MM.1S (cell line): ENCODE results near the gene VGLL3.
"Not testable (repeated sequence)": the region's sequence is repeated elsewhere in the genome, so short reads cannot be mapped to it uniquely, and the experiment has no call there.

Experiments used
- EZH2 ChIP-seq: fragments of 300-600 bp; sonication (generic); optimal IDR thresholded peaks from 2 replicates; pipeline ENCODE3; 2017; ENCODE audit warnings: low read depth, mild to moderate bottlenecking, antibody characterized with exemption, low read length, mixed read lengths
- TF ChIP-seq, protein P1 (sequence below): fragments of 300-600 bp; sonication (generic); IDR thresholded peaks from 2 replicates; pipeline ENCODE4 v1.5.1; 2016; ENCODE audit warnings: antibody characterized with exemption, low read length, mixed read lengths

DNA sequence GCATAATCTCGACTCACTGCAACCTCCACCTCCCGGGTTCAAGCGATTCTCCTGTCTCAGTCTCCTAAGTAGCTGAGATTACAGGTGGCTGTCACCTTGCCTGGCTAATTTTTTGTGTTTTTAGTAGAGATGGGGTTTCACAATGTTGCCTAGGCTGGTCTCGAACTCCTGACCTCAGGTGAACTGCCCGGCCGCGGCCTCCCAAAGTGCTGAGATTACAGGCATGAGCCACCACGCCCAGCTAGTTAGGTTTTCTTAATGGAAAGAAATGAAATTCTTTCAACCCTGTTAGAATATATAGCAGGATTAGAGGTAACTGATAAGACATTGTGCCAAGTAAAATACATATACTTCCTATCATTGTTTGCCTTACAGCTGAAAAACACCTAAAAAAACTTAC lies 16.8 kb downstream of the VGLL3 start:
- TF ChIP-seq, protein P1, sequence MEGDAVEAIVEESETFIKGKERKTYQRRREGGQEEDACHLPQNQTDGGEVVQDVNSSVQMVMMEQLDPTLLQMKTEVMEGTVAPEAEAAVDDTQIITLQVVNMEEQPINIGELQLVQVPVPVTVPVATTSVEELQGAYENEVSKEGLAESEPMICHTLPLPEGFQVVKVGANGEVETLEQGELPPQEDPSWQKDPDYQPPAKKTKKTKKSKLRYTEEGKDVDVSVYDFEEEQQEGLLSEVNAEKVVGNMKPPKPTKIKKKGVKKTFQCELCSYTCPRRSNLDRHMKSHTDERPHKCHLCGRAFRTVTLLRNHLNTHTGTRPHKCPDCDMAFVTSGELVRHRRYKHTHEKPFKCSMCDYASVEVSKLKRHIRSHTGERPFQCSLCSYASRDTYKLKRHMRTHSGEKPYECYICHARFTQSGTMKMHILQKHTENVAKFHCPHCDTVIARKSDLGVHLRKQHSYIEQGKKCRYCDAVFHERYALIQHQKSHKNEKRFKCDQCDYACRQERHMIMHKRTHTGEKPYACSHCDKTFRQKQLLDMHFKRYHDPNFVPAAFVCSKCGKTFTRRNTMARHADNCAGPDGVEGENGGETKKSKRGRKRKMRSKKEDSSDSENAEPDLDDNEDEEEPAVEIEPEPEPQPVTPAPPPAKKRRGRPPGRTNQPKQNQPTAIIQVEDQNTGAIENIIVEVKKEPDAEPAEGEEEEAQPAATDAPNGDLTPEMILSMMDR: not testable (repeated sequence)
- not testable (repeated sequence) for TF ChIP-seq EZH2
